ENCODE measurements around the gene ALG3.

DNA sequence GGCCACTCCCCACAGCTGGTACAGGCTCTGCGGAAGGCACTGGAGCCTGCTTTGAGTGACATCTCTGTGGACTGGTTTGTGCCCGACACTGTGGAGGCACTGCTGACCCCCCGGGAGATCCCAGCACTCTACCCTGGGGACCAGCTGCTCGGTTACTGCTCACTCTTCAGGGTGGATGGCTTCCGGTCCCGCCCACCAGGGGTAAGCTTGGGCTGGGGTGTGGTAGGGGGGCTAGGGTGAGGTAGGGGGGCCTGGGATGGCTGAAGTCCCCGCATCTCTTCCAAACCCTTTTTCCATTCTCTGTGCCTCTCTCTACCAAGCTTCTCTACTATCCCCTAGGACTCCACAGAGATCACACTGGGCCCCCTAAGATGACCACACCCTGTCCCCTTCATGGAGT lies 11.6 kb downstream of the ALG3 start:
- TF ChIP-seq, protein P1, sequence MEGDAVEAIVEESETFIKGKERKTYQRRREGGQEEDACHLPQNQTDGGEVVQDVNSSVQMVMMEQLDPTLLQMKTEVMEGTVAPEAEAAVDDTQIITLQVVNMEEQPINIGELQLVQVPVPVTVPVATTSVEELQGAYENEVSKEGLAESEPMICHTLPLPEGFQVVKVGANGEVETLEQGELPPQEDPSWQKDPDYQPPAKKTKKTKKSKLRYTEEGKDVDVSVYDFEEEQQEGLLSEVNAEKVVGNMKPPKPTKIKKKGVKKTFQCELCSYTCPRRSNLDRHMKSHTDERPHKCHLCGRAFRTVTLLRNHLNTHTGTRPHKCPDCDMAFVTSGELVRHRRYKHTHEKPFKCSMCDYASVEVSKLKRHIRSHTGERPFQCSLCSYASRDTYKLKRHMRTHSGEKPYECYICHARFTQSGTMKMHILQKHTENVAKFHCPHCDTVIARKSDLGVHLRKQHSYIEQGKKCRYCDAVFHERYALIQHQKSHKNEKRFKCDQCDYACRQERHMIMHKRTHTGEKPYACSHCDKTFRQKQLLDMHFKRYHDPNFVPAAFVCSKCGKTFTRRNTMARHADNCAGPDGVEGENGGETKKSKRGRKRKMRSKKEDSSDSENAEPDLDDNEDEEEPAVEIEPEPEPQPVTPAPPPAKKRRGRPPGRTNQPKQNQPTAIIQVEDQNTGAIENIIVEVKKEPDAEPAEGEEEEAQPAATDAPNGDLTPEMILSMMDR (conservative IDR thresholded peaks at IDR 0.05) = no peak
- TF ChIP-seq EZH2 (IDR thresholded peaks at IDR 0.05; ENCODE audit: low read depth) = no peak
